Measurements from ENCODE around the gene UMAD1.

Gene UMAD1

GRCh38 chr7:7620236-7620635 lies 20.3 kb upstream of the UMAD1 start:
- no peak for DNase-seq (ENCODE audit: low read depth in 1 of 2, low spot score in 1 of 2)
- Histone ChIP-seq H3K4me3 (replicated peaks; ENCODE audit: insufficient read depth, low read length) (no peak overlapping the region), H3K27me3 (ENCODE audit: insufficient read depth, poor library complexity, severe bottlenecking) (no peaks in the 10 kb centered on the region), H3K27ac (replicated peaks) (no peak overlapping the region)
- TF ChIP-seq, protein P1, sequence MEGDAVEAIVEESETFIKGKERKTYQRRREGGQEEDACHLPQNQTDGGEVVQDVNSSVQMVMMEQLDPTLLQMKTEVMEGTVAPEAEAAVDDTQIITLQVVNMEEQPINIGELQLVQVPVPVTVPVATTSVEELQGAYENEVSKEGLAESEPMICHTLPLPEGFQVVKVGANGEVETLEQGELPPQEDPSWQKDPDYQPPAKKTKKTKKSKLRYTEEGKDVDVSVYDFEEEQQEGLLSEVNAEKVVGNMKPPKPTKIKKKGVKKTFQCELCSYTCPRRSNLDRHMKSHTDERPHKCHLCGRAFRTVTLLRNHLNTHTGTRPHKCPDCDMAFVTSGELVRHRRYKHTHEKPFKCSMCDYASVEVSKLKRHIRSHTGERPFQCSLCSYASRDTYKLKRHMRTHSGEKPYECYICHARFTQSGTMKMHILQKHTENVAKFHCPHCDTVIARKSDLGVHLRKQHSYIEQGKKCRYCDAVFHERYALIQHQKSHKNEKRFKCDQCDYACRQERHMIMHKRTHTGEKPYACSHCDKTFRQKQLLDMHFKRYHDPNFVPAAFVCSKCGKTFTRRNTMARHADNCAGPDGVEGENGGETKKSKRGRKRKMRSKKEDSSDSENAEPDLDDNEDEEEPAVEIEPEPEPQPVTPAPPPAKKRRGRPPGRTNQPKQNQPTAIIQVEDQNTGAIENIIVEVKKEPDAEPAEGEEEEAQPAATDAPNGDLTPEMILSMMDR (IDR thresholded peaks at IDR 0.05; ENCODE audit: insufficient read depth, low read length), result no peak
- TF ChIP-seq SPI1 (IDR thresholded peaks at IDR 0.05; ENCODE audit: borderline replicate concordance, low read depth), result no peak
- TF ChIP-seq GABPA (IDR thresholded peaks at IDR 0.05; ENCODE audit: low read depth), result no peak
- TF ChIP-seq POLR2AphosphoS5 (IDR thresholded peaks at IDR 0.05; ENCODE audit: low read depth), result no peak
- TF ChIP-seq, protein P2, sequence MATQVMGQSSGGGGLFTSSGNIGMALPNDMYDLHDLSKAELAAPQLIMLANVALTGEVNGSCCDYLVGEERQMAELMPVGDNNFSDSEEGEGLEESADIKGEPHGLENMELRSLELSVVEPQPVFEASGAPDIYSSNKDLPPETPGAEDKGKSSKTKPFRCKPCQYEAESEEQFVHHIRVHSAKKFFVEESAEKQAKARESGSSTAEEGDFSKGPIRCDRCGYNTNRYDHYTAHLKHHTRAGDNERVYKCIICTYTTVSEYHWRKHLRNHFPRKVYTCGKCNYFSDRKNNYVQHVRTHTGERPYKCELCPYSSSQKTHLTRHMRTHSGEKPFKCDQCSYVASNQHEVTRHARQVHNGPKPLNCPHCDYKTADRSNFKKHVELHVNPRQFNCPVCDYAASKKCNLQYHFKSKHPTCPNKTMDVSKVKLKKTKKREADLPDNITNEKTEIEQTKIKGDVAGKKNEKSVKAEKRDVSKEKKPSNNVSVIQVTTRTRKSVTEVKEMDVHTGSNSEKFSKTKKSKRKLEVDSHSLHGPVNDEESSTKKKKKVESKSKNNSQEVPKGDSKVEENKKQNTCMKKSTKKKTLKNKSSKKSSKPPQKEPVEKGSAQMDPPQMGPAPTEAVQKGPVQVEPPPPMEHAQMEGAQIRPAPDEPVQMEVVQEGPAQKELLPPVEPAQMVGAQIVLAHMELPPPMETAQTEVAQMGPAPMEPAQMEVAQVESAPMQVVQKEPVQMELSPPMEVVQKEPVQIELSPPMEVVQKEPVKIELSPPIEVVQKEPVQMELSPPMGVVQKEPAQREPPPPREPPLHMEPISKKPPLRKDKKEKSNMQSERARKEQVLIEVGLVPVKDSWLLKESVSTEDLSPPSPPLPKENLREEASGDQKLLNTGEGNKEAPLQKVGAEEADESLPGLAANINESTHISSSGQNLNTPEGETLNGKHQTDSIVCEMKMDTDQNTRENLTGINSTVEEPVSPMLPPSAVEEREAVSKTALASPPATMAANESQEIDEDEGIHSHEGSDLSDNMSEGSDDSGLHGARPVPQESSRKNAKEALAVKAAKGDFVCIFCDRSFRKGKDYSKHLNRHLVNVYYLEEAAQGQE (IDR thresholded peaks at IDR 0.05; ENCODE audit: insufficient replicate concordance, low read depth), result no peak

GRCh38 chr7:7620644-7621210 lies 19.8 kb upstream of the UMAD1 start:
- no peak for DNase-seq (ENCODE audit: low read depth in 1 of 2, low spot score in 1 of 2)
- H3K4me3 ChIP-seq (replicated peaks; ENCODE audit: insufficient read depth, low read length), result no peak overlapping the region
- H3K27ac ChIP-seq (replicated peaks), result no peak overlapping the region
- TF ChIP-seq POLR2AphosphoS5 (IDR thresholded peaks at IDR 0.05; ENCODE audit: low read depth) (no peak), GABPA (IDR thresholded peaks at IDR 0.05; ENCODE audit: low read depth) (no peak), SPI1 (IDR thresholded peaks at IDR 0.05; ENCODE audit: borderline replicate concordance, low read depth) (no peak)
- TF ChIP-seq, protein P1 (IDR thresholded peaks at IDR 0.05; ENCODE audit: insufficient read depth, low read length), result no peak
- no peaks in the 10 kb centered on the region for H3K27me3 ChIP-seq (ENCODE audit: insufficient read depth, poor library complexity, severe bottlenecking)

GRCh38 chr7:7628476-7628875 lies 12.1 kb upstream of the UMAD1 start:
- TF ChIP-seq SPI1 (IDR thresholded peaks at IDR 0.05; ENCODE audit: borderline replicate concordance, low read depth) (no peak), GABPA (IDR thresholded peaks at IDR 0.05; ENCODE audit: low read depth) (no peak), POLR2AphosphoS5 (IDR thresholded peaks at IDR 0.05; ENCODE audit: low read depth) (no peak)
- TF ChIP-seq, protein P1 (IDR thresholded peaks at IDR 0.05; ENCODE audit: insufficient read depth, low read length), result no peak
- TF ChIP-seq, protein P2 (IDR thresholded peaks at IDR 0.05; ENCODE audit: insufficient replicate concordance, low read depth), result no peak
- no peak overlapping the region for H3K4me3 ChIP-seq (replicated peaks; ENCODE audit: insufficient read depth, low read length)
- no peak for DNase-seq (ENCODE audit: low read depth in 1 of 2, low spot score in 1 of 2)
- no peaks in the 10 kb centered on the region for H3K27me3 ChIP-seq (ENCODE audit: insufficient read depth, poor library complexity, severe bottlenecking)
- no peak overlapping the region for H3K27ac ChIP-seq (replicated peaks)

Data from HL-60 (cell line).